LHCN-M2 (cell line): ENCODE data around the gene CRYGN. TPM values are rescaled to one million over a fixed set of nuclear protein-coding genes. Genes with fewer than 3 reads are reported as not detected.
A peak's percentile ranks its signal among the peaks of the same experiment; 100 is the strongest.

Experiments
- DNase-seq: peaks from one replicate; pipeline ENCODE4 v3.0.0-alpha.2; 2012; ENCODE audit warnings: low read depth
- total RNA-seq: library from RNA; depleted of rRNA; stranded (reverse); fragments of >200 nt; gene quantifications from 2 replicates; pipeline ENCODE4 v1.2.3, GENCODE V29; 2014

Gene CRYGN
- total RNA-seq, 1 experiment from 2014 or later = not detected

DNA sequence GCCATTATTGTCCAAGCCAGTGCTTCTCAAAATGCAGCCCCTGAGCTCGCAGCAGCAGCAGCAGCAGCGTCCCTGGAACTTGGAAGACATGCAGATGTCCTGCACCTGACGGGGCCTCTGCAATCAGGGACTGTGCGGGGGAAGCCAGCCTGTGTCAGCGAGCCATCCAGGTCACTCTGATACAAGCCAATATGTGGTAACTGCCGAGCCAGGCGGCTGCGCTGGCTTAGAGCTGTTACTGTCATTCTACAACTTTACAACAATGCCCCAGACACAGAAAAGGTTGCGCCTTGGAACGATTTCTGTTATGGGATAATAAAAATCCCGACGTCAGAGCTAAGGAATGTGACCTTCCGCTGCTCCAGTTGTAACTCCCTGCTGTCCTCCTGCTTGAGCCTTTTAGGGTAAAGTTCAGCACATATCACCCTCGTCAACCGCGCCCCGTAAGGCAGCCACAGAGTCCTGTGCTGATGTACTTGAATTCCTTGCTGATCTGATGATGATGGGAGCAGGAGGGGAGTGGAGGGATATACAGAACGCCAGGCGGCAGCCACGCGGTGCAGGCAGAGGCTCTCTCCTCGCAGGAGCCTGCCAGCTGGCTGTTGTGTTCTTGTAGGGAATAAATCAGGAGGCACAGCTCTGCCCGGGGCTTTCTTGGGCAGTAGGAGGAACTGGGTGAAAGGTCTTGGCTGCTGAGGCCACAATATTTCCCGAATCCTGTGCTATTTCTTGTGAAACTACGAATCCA lies 20.0 kb upstream of the CRYGN start:
- peak; percentile 90 for DNase-seq

DNA sequence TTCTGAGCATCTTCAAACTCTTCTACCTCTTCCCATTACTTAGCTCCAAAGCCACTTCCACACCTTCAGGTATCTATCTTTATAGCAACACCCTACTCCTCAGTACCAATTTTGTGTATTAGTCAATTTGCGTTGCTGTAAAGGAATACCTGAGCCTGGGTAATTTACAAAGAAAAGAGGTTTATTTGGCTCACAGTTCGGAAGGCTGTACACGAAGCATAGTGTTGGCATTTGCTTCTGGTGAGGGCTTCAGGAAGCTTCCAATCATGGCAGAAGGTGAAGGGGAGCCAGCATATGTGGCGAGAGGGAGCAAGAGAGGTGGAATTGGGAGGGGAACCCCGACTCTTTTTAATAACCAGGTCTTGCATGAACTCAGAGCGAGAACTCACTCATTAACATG lies 17.6 kb upstream of the CRYGN start:
- no peak for DNase-seq

DNA sequence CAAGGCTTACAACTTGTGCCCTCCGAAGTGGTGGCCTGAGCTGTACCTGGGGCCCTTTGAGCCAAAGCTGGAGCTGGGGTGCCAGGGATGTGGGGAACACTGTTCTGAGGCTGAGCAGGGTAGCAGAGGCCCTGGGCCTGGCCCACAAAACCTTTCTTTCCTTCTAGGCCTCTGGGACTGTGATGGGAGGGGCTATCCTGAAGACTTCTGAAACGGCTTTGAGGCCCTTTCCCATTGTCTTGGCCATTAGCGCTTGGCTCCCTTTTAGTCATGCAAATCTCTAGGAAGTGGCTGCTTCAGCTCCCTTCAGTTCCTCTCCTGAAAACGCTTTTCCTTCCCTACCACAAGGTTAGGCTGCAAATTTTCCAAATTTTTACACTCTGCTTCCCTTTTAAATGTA lies 16.8 kb upstream of the CRYGN start:
- no peak for DNase-seq

DNA sequence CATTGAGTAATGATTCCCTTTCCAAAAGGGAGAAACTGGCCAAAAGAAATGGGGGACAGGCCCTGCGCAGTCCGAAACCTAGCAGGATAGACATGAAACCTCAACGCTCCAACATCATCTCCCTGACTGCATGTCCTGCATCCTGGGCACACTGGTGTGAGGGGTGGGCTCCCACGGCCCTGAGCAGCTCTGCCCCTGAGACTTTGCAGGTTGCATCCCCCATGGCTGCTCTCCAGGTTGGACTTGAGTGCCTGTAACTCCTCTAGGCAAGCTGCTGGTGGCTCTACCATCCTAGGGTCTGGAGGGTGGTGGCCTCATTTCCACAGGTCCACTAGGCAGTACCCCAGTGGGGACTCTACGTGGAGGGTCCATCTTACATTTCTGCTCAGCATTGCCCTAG lies 16.3 kb upstream of the CRYGN start:
- no peak for DNase-seq

DNA sequence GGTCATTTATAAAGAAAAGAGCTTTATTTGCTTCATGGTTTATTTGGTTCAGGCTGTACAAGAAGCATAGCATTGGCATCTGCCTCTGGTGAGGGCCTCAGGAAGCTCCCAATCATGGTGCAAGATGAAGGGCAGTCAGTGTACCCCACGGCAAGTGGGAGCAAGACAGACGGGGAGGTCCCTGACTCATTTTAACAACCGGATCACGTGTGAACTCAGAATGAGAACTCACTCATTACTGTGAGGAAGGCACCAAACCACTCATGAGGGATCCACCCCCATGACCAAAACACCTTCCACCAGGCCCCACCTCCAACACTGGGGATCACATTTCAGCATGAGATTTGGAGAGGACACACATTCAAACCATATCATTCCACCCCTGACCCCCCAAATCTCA lies 15.7 kb upstream of the CRYGN start:
- no peak for DNase-seq

DNA sequence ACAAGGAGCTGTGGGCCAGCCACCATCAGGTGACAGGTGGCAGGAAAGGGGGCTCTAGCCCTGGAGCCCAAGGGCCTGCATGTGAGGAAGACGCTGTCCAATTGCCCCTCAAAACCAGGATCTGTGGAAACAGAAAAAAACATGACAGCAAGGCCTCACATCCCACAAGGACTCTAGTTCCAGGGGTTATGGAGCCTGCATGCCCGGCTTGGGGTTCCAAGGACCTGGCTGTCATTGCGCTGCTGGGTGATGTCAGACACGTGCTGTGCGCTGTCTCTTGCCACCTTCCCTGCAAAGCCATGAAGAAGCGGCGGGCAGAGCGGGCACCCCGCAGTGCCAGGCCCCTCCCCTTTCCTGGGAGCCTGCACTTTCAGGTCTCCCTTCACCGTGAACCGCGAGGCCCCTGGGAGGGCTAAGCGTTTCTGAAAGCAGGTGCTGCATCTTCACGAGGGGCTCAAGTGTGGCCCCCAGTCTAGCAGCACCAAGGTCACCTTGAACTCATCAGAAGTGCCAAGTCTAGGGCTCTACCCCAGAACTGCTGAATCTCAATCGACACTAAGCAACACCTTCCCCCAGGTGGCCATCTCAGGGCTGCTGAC lies 15.1 kb upstream of the CRYGN start:
- no peak for DNase-seq

DNA sequence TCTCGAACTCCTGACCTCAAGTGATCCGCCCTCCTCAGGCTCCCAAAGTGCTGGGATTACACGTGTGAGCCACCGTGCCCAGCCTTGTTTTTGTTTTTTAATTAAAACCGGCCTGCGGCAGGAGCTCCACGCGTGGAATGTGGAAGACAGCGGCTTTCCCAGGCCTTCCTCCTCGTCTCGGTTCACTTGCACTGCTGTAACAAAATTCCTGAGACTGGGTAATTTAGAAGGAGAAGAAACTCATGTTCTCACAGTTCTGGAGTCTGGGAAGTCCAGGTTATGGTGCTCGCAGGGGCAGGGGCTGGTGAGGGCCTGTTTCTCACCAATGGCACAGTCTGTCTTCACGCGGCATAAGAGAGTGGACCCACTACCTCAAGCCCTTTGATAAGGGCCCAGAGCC lies 14.4 kb upstream of the CRYGN start:
- DNase-seq = no peak

DNA sequence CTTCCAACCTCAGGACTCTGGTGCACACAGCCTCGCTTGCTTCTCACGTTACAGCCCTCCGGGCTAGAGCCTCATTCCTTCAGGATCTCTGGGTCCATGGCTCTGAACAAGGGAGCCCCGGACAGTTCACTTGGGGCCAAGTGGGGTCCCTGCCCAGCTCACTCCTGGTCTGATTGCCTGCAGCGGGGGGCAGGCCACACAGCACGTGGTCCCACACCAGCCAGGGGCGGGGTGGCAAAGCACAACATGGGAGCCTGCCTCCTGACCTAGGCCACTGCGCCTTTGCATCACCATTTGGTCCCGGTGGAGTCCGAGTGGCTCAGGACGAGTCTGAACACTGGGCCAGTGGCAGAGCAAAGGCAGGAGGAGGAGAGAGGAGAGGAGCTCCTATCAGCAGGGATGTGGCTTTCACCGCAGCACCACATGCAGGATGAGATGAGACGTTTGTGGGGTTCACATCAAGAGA lies 13.4 kb upstream of the CRYGN start:
- DNase-seq = no peak

DNA sequence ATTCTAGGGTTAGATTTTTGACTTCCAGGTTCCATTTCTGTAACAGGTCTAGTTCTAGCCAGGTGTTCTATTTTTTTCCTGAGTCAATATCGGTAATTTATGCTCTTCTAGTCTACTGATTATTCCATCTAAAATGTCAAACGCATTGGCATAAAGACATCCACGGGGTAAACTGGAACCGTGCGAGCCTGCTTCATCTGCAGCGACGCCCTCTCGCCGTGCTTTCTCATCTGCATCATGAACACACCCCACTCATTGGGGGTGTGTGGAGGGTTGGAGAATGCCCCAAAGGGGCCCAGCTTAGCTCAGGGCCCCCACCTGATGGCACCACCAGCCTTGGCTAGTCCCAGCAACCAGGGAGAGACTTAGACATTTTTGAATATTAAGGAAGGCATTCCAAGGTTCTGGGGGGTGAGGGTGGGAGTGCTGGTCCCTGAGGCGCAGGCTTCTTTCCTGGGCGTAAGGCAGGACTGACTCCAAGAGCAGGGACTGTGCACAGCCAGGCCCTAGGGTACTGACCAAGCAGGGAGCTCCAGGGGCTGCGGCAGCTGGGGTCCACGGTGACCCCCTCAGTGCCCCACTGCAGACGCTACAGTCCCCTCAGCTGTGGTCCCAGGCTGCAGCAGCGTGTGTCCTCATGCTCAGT lies 12.9 kb upstream of the CRYGN start:
- no peak for DNase-seq

DNA sequence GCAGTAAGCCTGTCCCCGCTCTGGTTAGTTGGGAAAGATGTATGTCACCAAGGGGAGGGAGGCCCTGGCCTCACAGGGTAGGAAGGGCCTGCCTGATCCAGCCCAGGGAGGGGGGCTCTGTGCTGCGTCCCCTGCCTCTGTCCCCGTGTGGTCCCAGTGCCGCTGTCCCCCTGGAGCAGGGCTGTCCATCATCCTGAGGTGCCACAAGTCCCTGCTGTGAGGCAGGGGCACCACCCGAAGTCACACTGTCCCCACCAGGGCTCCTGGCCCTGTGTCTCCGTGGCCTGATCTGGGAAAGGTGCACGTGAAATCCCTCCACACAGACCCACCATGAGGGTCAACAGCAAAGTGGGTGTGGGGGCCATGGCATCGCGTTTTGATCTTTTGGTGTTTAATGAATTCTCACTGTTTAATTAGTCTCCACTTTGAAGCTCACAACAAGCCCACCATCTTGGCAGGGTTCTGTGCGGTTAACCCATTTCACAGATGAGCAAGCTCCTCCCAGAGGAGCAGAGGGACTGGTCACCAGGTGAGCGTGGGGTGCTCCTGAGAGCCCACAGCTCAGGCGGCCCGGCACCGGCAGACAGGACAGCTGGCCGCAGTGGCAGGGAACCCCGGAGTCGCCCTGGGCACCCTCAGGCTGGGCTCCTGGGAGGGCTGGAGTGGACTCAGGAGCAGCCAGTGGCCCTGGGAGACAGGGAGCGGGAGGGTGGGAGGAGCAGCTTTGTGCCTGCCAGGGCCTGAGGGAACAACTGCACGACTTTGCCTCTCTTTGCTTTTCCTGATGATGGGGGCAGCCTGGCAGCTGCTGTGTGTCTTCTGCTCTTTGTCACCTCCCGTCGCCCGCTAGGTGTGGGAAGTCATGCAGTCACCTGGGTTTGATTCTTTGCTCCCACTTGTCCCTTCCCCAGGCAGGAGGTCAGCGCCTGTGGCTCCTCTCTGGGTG lies 12.0 kb upstream of the CRYGN start:
- no peak for DNase-seq

DNA sequence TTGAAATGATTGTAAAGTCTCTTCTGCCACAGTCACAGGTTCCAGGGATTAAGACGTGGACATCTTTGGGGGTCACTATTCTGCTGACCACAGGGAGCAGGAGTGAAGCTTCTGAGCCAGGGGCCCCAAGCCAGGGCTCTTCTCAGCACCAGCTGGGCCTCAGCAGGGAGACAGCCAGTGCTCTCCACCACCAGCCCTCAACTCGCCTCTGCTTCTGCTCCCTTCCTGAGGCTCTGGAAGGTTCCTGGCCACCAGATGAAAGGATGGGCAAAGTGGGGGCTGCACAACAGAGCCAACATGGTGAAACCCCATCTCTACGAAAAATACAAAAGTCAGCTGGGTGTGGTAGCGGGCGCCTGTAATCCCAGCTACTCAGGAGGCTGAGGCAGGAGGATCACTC lies 11.2 kb upstream of the CRYGN start:
- no peak for DNase-seq

DNA sequence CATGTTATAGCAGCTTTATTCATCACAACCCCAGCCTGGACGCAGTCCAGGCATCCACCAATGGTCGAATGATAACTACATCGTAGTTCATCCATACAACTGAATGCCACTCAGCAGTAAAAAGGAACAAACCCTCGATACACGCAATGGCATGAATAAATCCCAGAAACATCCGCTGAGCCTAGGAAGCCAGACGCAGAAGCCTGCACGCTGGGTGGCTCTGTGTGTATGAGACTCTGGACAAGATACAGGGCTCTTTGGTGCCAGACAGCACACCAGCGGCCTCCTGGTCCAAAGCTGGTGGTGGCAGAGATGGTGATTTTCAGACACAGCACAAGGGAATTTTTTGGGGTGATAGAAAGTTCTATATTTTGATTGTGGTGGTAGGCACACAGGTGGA lies 10.0 kb upstream of the CRYGN start:
- no peak for DNase-seq

DNA sequence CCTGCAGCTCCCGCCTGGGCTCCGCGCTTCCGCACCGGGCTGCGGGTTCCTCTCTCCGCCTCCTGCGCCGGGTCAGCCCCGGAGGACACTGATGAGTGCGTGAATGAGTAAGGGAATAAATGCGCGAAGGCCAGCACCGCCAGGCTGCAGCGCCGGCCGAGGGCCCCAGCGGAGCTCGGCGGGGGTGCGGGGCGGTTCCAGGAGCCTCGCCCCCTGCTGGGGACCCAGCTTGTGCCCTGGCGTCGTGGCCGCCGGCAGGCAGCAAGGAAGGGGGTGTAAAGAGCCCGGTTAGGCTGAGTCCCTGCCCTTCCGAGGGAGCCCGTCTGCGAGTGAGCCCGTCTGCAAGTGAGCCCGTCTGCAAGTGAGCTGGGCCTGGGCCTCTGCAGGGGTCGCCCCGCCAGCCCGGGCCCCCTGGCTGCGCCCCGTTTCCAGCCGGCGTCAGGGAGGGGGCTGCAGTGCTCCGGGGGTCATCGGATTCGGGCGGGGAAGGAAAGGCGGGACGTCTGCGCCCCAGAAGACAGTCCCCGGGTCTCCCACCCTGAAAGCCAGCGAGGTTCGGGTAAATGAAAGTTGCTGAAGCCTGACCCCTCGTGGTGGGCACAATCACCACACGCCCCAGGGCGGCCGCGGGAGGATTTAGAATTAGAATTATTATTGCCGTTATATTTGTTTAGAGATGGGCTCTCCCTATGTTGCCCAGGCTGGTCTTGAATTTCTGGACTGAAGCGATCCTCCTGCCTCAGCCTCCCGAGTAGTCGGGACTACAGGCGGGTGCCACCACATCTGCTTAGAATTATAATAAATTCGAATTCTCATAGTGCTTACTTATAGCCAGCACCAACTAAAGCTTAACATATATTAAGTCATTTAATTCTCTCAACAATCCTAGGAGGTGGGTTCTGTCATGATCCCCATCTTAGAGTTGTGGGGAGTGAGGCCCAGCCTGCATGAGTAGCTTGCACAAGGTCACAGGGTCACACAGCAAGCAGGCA lies 8.6 kb upstream of the CRYGN start:
- peak; percentile 47 for DNase-seq

DNA sequence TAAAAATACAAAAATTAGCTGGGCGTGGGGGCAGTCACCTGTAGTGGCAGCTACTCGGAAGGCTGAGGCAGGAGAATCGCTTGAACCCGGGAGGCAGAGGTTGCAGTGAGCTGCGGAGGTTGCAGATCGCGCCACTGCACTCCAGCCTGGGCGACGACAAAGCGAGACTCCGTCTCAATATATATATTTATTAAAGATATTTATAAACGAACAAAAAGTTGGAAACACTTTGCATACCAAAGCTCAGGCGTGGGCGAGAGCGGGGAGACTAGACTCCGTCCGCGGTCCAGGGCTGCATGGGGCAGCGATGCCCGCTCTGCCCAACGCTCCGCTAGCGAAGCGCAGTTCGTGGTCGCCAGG lies 7.9 kb upstream of the CRYGN start:
- DNase-seq = no peak

DNA sequence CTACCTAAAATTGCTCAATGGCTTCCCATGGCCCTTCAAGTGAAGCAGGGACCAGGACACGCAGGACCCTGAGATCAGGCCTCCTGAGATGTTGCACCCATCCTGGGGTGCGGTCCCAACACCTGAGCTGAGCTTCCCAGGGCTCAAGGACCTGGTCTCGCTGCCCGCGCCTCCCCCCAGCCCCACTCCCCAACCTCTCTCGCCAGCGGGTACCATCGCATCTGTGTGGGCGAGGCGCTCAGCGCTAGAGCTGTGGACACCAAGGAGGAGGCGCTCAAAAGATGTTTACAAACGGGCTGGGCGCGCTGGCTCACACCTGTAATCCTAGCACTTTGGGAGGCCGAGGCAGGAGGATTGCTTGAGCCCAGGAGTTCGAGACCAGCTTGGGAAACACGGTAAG lies 7.4 kb upstream of the CRYGN start:
- DNase-seq = no peak

DNA sequence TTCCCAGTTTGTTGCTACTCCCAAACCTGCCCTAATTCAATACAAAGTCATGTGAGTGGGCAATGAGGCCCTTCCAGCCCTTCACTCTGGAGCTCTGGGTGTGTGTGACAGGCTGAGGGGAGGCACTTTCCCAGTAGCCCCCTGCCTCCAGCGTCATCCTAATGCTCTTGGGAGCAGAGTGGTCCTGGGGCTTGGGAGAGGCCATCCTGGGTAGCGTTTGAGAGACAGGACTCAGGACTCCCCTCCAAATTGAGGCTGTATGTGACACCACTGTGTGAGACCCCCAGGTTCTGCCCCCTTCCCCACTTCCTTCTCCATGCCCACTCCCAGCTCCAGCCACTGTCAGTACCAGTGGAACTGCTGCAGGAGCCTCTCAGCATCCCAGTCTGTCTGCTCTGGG lies 6.5 kb upstream of the CRYGN start:
- no peak for DNase-seq

DNA sequence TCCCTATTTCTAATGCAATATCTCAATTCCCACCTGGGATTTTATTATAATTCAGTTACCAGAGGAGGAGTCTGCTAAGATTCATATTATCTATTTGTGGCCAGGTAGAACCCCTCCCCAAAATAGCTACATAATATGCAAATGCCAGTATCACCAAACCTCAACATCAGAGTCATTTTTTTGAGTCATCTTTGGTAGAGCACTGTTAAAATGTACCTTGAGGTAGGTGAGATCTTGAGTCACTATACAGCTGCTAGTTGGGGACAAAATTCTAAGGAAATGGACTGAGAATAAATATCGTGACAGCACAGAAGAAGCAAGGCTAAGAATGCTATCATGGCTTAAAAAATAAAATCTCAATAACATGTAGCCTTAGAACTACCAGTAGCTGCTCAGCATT lies 4.7 kb upstream of the CRYGN start:
- DNase-seq = no peak

DNA sequence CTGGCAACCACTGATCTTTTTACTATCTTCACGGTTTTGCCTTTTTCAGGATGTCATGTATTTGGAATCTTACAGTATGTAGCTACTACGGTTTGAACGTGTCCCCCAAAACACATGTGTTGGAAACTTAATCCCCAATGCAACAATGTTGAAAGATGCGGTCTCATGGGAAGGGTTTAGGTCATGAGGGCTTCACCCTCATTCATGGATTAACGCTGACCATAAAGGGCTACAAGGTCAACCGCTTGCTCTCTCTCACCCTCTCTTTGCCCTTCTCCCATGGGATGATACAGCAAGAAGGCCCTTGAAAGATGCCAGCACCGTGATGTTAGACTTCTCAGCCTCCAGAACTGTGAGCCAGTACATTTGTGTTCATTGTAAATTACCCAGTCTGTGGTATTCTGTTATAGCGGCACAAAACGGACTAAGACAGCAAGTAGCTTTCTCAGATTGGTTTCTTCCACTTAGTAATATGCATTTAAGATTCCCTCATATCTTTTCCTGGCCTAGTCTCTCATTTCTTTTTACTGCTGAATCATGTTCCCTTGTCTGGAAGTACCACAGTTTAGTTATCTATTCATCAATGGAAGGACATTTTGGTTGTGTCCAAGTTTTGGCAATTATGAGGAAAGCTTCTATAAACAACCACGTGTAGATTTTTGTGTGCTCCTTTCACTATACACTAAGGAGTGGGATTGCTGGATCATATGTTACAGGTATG lies 3.0 kb upstream of the CRYGN start:
- peak; percentile 47 for DNase-seq

DNA sequence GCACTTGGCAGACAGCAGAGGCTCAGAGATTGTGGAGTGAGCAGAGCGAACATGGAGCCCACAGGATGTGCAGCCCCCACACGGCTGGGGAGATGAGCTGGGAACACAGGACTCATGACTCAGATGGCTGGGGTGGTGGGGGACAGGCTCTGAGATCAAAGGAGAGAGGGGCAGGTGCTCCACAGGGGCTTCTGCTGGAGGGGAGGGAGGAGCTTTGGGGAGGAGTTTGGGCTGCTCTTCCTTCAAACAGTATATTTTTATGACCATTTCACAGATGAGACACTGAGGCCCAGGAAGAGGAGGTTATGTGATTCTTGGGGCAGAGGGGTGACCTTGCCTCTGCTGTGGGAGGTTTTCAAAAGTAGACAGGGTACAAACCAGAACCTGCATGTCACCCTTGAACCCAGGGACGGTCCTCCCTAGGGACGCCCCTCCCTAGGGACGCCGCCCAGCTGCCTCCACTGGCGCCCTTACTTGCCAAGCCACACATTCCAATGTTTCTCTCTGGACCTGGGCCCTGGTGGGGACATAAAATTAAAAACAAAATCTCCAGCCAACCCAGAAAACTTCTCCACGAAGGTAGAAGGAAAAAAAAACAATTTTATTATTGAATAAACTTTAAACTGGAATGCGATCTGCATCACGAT lies 981 bp upstream of the CRYGN start:
- no peak for DNase-seq
